Psoas muscle (tissue), 8 donors: Measurements from ENCODE around the gene GNG3. TPM values are rescaled to one million over a fixed set of nuclear protein-coding genes. Genes with fewer than 3 reads are reported as not detected.
A peak's percentile ranks its signal among the peaks of the same experiment; 100 is the strongest.

Experiments
- ATAC-seq, 4 donors: fragments of 200-7000 bp; cut with Tn5 transposase; one replicate each; pipeline ENCODE4 v1.9.1; 2020; ENCODE audit warnings: moderate library complexity in 3 of 4, mild to moderate bottlenecking in 2 of 4
- DNase-seq, 2 donors: peaks; one replicate each; pipeline ENCODE4 v3.0.0-alpha.2; 2020
- H3K27ac ChIP-seq: fragments of 200-600 bp; one replicate; pipeline ENCODE4 v1.8.0; 2022
- H3K27me3 ChIP-seq, 3 donors: fragments of 200-600 bp in 1 of 3; one replicate each; pipeline versions ENCODE4 v1.6.1 to v1.8.0; 2013 to 2022; ENCODE audit warnings: low read length in 2 of 3, mild to moderate bottlenecking in 2 of 3, moderate library complexity in 1 of 3; ENCODE audit not compliant: insufficient read depth in 3 of 3
- H3K36me3 ChIP-seq, 2 donors: fragments of 200-600 bp in 1 of 2; one replicate each; pipeline versions ENCODE4 v1.6.1 to v1.8.0; 2013 to 2022; ENCODE audit warnings: low read depth in 1 of 2, mild to moderate bottlenecking in 1 of 2, moderate library complexity in 1 of 2; ENCODE audit not compliant: insufficient read depth in 1 of 2
- H3K4me1 ChIP-seq: fragments of 200-600 bp; one replicate; pipeline ENCODE4 v1.8.0; 2022
- H3K4me3 ChIP-seq: fragments of 200-600 bp; one replicate; pipeline ENCODE4 v1.8.0; 2022; ENCODE audit warnings: mild to moderate bottlenecking
- H3K9me3 ChIP-seq: fragments of 200-600 bp; one replicate; pipeline ENCODE4 v1.8.0; 2022
- WGBS, 3 donors: extraction: QIAGEN DNeasy Blood & Tissue Kit; methylation state at CpG; one replicate each; pipeline versions ENCODE4 v1.1.6 to v1.1.7; 2013; 5-methylcytosine and 5-hydroxymethylcytosine counted together
- intact Hi-C, 2 donors: fragments of 100-400 bp; cut with DNase I; formaldehyde crosslinking; loops; one replicate each; pipeline versions ENCODE4 v1.11.0 to v1.14.2; 2022
- polyA plus RNA-seq, 3 donors: library from polyadenylated mRNA; stranded (reverse); fragments of 200-250 nt; gene quantifications; one replicate each; pipeline ENCODE4 v1.2.3, GENCODE V29; 2013
- total RNA-seq, 4 donors: library from RNA; stranded (reverse); fragmentation: NEBNext Ultra II Directional in 2 of 4; extraction: Animal tissue kit (Norgen Biotek cat#: 25700) in 2 of 4; gene quantifications; one replicate each; pipeline versions ENCODE4 v1.2.1 to v1.2.4, GENCODE V29; 2021 to 2023
- TF ChIP-seq, protein P1 (sequence below): fragments of 200-600 bp; IDR thresholded peaks from one replicate; pipeline ENCODE4 v1.8.0; 2022; ENCODE audit warnings: antibody characterized with exemption
- donor health status: healthy with polysubstance abuse.
- donor health status: DM: no; HTN: no; CAD: no; lungs with moderate emphysema.
- donor health status: Bipolar disorder and iron deficiency.
- donor health status: healthy.
- donor health status: DM: yes; HTN: yes; CAD: no.
- donor health status: DM: no; HTN: no; CAD: no.
- donor health status: DM: no; HTN: no; CAD: no.
- donor health status: DM: yes; HTN: yes; CAD: no.

GNG3 gene
- total and polyA plus RNA-seq, 7 donors: 0.10 to 0.39 TPM; not detected in 5

DNA sequence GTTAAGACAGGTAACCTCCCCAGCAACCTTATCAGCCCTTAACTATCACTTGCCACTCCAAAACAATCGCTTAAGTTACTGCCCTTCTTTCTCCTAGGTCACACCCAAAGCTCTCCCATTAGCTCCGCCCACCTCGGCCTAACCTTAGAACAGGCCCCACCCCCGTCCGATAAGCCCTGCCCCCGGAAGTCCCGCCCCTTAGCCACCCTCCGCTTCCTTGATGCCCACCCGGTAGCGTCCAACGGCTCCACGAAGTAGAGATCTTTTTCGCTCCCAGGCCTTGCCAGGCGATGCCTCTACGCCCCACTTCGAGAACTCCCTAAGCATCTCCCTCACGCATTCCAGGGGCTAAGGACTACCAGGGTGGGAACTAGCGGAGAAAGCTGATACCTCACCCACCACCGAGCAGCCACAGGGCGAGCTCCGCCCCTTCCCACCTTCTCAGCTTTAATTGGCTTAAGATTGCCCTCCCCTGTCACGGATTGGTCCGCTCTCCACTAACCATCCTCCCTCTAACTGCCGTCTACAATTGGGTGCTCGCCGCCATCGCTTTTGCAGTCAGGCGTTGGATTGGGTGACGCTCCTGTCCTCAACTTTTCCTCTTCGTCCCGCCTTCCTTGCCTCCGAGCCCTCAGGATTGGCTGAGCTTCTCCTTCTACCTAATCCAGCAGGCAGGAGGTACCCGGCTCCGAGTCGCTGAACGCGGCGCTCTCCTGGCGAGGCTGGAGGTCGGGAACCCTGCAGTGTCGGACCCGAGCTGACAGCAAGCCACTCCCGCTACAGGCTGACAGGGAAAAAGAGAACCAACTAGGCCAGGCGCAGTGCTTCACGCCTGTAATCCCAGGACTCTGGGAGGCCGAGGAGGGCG, 46.5 kb downstream of the GNG3 start, which contains the start of gene ZBTB3:
TSS of gene ZBTB3 (minus strand) at position 425 of the 868 bp plus-strand sequence. CDS start 496 bp downstream, outside the sequence.
- Histone ChIP-seq H3K27me3 (no peaks in the 10 kb centered on the region), H3K36me3 (peaks cover 5 to 18% of the 10 kb centered on the region in 2 donors), H3K4me3 (peak within 1 kb of the TSS; percentile 81), H3K27ac (peak within 1 kb of the TSS; percentile 92), H3K4me1 (peaks cover 12% of the 10 kb centered on the region), H3K9me3 (no peaks in the 10 kb centered on the region)
- peak; percentile 97 to 99 (median 98) for ATAC-seq
- 0 to 1% (median 0%) methylated on average over 46 to 47 of the region's 47 CpGs for WGBS, 3 donors
- TF ChIP-seq, protein P1, sequence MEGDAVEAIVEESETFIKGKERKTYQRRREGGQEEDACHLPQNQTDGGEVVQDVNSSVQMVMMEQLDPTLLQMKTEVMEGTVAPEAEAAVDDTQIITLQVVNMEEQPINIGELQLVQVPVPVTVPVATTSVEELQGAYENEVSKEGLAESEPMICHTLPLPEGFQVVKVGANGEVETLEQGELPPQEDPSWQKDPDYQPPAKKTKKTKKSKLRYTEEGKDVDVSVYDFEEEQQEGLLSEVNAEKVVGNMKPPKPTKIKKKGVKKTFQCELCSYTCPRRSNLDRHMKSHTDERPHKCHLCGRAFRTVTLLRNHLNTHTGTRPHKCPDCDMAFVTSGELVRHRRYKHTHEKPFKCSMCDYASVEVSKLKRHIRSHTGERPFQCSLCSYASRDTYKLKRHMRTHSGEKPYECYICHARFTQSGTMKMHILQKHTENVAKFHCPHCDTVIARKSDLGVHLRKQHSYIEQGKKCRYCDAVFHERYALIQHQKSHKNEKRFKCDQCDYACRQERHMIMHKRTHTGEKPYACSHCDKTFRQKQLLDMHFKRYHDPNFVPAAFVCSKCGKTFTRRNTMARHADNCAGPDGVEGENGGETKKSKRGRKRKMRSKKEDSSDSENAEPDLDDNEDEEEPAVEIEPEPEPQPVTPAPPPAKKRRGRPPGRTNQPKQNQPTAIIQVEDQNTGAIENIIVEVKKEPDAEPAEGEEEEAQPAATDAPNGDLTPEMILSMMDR: no peak
- intact Hi-C loops: no loop called here
- peak; percentile 96 to 98 for DNase-seq

DNA sequence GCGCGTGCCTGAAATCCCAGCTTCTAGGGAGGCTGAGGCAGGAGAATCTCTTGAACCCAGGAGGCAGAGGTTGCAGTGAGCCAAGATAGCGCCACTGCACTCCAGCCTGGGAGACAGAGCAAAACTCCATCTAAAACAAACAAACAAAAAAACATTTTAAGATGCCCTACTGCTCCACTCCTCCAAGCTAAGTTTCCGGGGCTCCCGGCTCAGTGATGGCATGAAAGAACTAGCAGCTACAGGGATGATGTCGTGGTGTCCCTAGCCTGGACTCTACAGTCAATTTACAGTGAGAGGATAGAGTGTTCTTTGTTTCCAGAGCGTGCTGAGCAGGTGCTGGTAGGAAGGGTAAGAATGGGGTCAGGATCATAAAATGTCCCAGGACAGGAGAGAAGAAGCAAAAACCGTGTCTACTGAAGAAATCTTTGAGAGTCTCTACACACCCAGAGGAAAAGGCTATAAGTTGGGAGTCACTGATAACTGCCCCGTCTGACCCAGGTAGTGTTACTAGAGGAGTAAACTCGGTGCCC, 47.7 kb downstream of the GNG3 start:
- Histone ChIP-seq H3K9me3 (no peaks in the 10 kb centered on the region), H3K36me3 (peaks cover 3 to 17% of the 10 kb centered on the region in 2 donors), H3K27me3 (no peaks in the 10 kb centered on the region), H3K4me3 (no peak overlapping the region), H3K27ac (no peak overlapping the region), H3K4me1 (peaks cover 12% of the 10 kb centered on the region)
- ATAC-seq (no peak), DNase-seq (no peak)
- intact Hi-C loops: no loop called here
- TF ChIP-seq, protein P1: no peak
- 70 to 74% (median 73%) methylated on average over 10 of the region's 10 CpGs for WGBS, 3 donors

DNA sequence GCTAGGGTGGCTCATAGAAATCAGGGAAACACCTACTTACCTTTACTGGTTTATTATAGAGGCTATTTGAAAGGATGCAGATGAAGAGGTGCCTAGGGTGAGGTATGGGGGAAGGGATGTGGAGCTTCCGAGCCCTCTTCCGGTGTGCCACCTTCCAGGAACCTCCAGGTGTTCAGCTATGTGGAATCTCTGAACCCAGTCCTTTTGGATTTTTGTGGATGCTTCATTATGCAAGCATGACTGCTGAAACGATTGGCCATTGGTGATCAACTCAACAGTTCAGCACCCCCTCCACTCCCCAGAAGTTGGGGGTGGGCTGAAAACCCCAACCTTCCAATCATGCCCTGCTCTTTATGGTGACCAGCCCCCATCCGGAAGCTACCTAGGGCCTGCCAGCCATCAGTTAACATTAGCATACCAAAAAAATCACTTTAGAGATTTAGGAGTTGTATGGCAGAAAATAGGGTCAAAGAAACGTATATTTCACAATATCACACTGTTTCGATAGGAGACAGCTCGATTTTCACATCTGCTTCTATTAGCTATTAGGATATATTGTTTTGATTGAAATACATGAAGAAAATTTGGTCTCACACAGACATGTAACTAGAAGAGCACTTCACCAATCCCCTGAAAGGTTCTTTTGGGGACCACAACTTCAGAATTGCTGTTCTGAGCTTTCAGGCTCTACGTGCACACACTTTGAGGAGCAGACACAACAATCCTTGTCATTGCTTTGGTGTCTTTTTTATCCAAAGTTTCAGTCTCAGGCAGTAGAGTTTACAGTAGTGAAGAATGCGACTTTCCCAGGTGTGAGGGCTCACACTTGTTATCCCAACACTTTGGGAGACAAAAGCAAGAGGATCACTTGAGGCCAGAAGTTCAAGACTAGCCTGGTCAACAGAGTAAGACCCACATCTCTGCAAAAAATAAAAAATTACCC, 50.6 kb downstream of the GNG3 start:
- Histone ChIP-seq H3K4me1 (peaks cover 16% of the 10 kb centered on the region), H3K4me3 (no peak overlapping the region), H3K27me3 (no peaks in the 10 kb centered on the region), H3K27ac (no peak overlapping the region), H3K9me3 (no peaks in the 10 kb centered on the region), H3K36me3 (peaks cover 0 to 6% of the 10 kb centered on the region in 2 donors)
- intact Hi-C loops: no loop called here
- 52 to 55% (median 53%) methylated on average over 9 of the region's 9 CpGs for WGBS, 3 donors
- TF ChIP-seq, protein P1: no peak
- ATAC-seq (no peak), DNase-seq (no peak)

Other genes starting within 250 kb of the GNG3 start
- gene AHNAK, start 160.9 kb upstream of the GNG3 start, total RNA-seq: 100 to 1,000 TPM; 376 to 679 (median 425) TPM
- gene AHNAK, start 160.9 kb upstream of the GNG3 start, polyA plus RNA-seq: 100 to 1,000 TPM in 2 of 3 donors, 10 to 100 TPM in 1; 93.5 to 227 (median 206) TPM
- gene EEF1G, start 133.8 kb upstream of the GNG3 start, total RNA-seq: 1,000 to 10,000 TPM; 1,137 to 1,954 (median 1,509) TPM
- gene EEF1G, start 133.8 kb upstream of the GNG3 start, polyA plus RNA-seq: 1,000 to 10,000 TPM; 1,687 to 2,356 (median 2,243) TPM
- 10 to 100 TPM; 14.3 to 23.7 (median 19.6) TPM for gene TUT1, start 116.2 kb upstream of the GNG3 start, total RNA-seq
- gene TUT1, start 116.2 kb upstream of the GNG3 start, polyA plus RNA-seq: 10 to 100 TPM; 12.1 to 15.5 (median 12.7) TPM
- 10 to 100 TPM; 20.0 to 32.5 (median 28.6) TPM for gene MTA2, start 105.8 kb upstream of the GNG3 start, total RNA-seq
- 10 to 100 TPM; 18.4 to 27.1 (median 26.9) TPM for gene MTA2, start 105.8 kb upstream of the GNG3 start, polyA plus RNA-seq
- gene EML3, start 94.9 kb upstream of the GNG3 start, total RNA-seq: 10 to 100 TPM; 14.1 to 19.5 (median 16.9) TPM
- gene EML3, start 94.9 kb upstream of the GNG3 start, polyA plus RNA-seq: 10 to 100 TPM in 2 of 3 donors, 1 to 10 TPM in 1; 7.4 to 11.3 (median 11.1) TPM
- gene ROM1, start 94.4 kb upstream of the GNG3 start, total RNA-seq: 1 to 10 TPM; 2.0 to 4.4 (median 3.1) TPM
- 1 to 10 TPM; 3.7 to 5.5 (median 4.7) TPM for gene ROM1, start 94.4 kb upstream of the GNG3 start, polyA plus RNA-seq
- 10 to 100 TPM in 3 of 4 donors, 1 to 10 TPM in 1; 7.4 to 11.8 (median 11.0) TPM for gene B3GAT3, start 85.7 kb upstream of the GNG3 start, total RNA-seq
- 10 to 100 TPM; 11.7 to 37.6 (median 20.0) TPM for gene B3GAT3, start 85.7 kb upstream of the GNG3 start, polyA plus RNA-seq
- 10 to 100 TPM; 59.7 to 62.2 (median 61.4) TPM for gene GANAB, start 61.1 kb upstream of the GNG3 start, total RNA-seq
- gene GANAB, start 61.1 kb upstream of the GNG3 start, polyA plus RNA-seq: 10 to 100 TPM; 34.3 to 64.6 (median 62.0) TPM
- 10 to 100 TPM; 13.5 to 20.6 (median 17.1) TPM for gene INTS5, start 54.4 kb upstream of the GNG3 start, total RNA-seq
- 10 to 100 TPM in 1 of 3 donors, 1 to 10 TPM in 2; 8.1 to 19.9 (median 9.3) TPM for gene INTS5, start 54.4 kb upstream of the GNG3 start, polyA plus RNA-seq
- 10 to 100 TPM; 29.8 to 50.9 (median 50.2) TPM for gene C11orf98, start 42.5 kb upstream of the GNG3 start, total RNA-seq
- 100 to 1,000 TPM in 1 of 3 donors, 10 to 100 TPM in 2; 87.1 to 155 (median 93.1) TPM for gene C11orf98, start 42.5 kb upstream of the GNG3 start, polyA plus RNA-seq
- gene CSKMT, start 42.4 kb upstream of the GNG3 start, total RNA-seq: 10 to 100 TPM in 2 of 4 donors, 1 to 10 TPM in 2; 3.8 to 12.8 (median 9.4) TPM
- 10 to 100 TPM in 1 of 3 donors, 1 to 10 TPM in 2; 4.8 to 11.4 (median 7.8) TPM for gene CSKMT, start 42.4 kb upstream of the GNG3 start, polyA plus RNA-seq
- gene UQCC3, start 36.0 kb upstream of the GNG3 start, total RNA-seq: 1 to 10 TPM; 5.2 to 8.8 (median 7.1) TPM
- gene UQCC3, start 36.0 kb upstream of the GNG3 start, polyA plus RNA-seq: 10 to 100 TPM in 1 of 3 donors, 1 to 10 TPM in 2; 6.4 to 16.5 (median 8.6) TPM
- 1 to 10 TPM in 3 of 4 donors, under 1 TPM in 1; 0.74 to 3.2 (median 1.9) TPM for gene LBHD1, start 35.4 kb upstream of the GNG3 start, total RNA-seq
- gene LBHD1, start 35.4 kb upstream of the GNG3 start, polyA plus RNA-seq: 1 to 10 TPM in 2 of 3 donors, under 1 TPM in 1; 0.98 to 3.6 (median 1.6) TPM
- gene UBXN1, start 28.6 kb upstream of the GNG3 start, total RNA-seq: 100 to 1,000 TPM; 102 to 204 (median 149) TPM
- 100 to 1,000 TPM; 225 to 376 (median 295) TPM for gene UBXN1, start 28.6 kb upstream of the GNG3 start, polyA plus RNA-seq
- gene LRRN4CL, start 18.1 kb upstream of the GNG3 start, total RNA-seq: 1 to 10 TPM; 2.4 to 4.8 (median 3.8) TPM
- 1 to 10 TPM; 1.8 to 3.7 (median 2.8) TPM for gene LRRN4CL, start 18.1 kb upstream of the GNG3 start, polyA plus RNA-seq
- 10 to 100 TPM; 17.0 to 45.4 (median 29.0) TPM for gene BSCL2, start 252 bp upstream of the GNG3 start, total RNA-seq
- gene BSCL2, start 252 bp upstream of the GNG3 start, polyA plus RNA-seq: 100 to 1,000 TPM in 1 of 3 donors, 10 to 100 TPM in 2; 61.5 to 174 (median 63.5) TPM
- gene HNRNPUL2, start 19.8 kb downstream of the GNG3 start, total RNA-seq: 10 to 100 TPM; 27.2 to 39.7 (median 31.4) TPM
- 10 to 100 TPM; 23.8 to 35.1 (median 25.0) TPM for gene HNRNPUL2, start 19.8 kb downstream of the GNG3 start, polyA plus RNA-seq
- gene TTC9C, start 20.8 kb downstream of the GNG3 start, total RNA-seq: 10 to 100 TPM; 14.8 to 19.6 (median 16.4) TPM
- gene TTC9C, start 20.8 kb downstream of the GNG3 start, polyA plus RNA-seq: 10 to 100 TPM; 20.2 to 30.4 (median 28.2) TPM
- gene ZBTB3, start 46.5 kb downstream of the GNG3 start, total RNA-seq: 1 to 10 TPM; 5.4 to 8.7 (median 6.5) TPM
- 1 to 10 TPM; 1.5 to 3.5 (median 2.1) TPM for gene ZBTB3, start 46.5 kb downstream of the GNG3 start, polyA plus RNA-seq
- 10 to 100 TPM; 31.7 to 44.7 (median 36.2) TPM for gene POLR2G, start 53.9 kb downstream of the GNG3 start, total RNA-seq
- gene POLR2G, start 53.9 kb downstream of the GNG3 start, polyA plus RNA-seq: 10 to 100 TPM; 44.0 to 92.6 (median 48.8) TPM
- 10 to 100 TPM; 13.5 to 19.9 (median 18.3) TPM for gene TAF6L, start 63.7 kb downstream of the GNG3 start, total RNA-seq
- 10 to 100 TPM; 18.0 to 26.5 (median 20.1) TPM for gene TAF6L, start 63.7 kb downstream of the GNG3 start, polyA plus RNA-seq
- 10 to 100 TPM; 12.2 to 18.5 (median 16.0) TPM for gene TMEM179B, start 79.7 kb downstream of the GNG3 start, total RNA-seq
- 10 to 100 TPM; 31.5 to 42.0 (median 34.4) TPM for gene TMEM179B, start 79.7 kb downstream of the GNG3 start, polyA plus RNA-seq
- gene TMEM223, start 84.3 kb downstream of the GNG3 start, total RNA-seq: 10 to 100 TPM in 1 of 4 donors, 1 to 10 TPM in 3; 6.2 to 11.5 (median 8.4) TPM
- gene TMEM223, start 84.3 kb downstream of the GNG3 start, polyA plus RNA-seq: 10 to 100 TPM; 16.6 to 37.7 (median 21.7) TPM
- 10 to 100 TPM; 38.3 to 45.4 (median 41.9) TPM for gene NXF1, start 97.8 kb downstream of the GNG3 start, total RNA-seq
- gene NXF1, start 97.8 kb downstream of the GNG3 start, polyA plus RNA-seq: 10 to 100 TPM; 36.3 to 67.0 (median 49.7) TPM
- 10 to 100 TPM; 16.0 to 24.6 (median 20.7) TPM for gene STX5, start 124.4 kb downstream of the GNG3 start, total RNA-seq
- gene STX5, start 124.4 kb downstream of the GNG3 start, polyA plus RNA-seq: 10 to 100 TPM; 18.2 to 21.1 (median 21.1) TPM
- not detected for gene TEX54, start 125.2 kb downstream of the GNG3 start, total RNA-seq
- not detected for gene TEX54, start 125.2 kb downstream of the GNG3 start, polyA plus RNA-seq
- 10 to 100 TPM; 32.9 to 74.9 (median 54.2) TPM for gene WDR74, start 131.9 kb downstream of the GNG3 start, total RNA-seq
- gene WDR74, start 131.9 kb downstream of the GNG3 start, polyA plus RNA-seq: 100 to 1,000 TPM in 1 of 3 donors, 10 to 100 TPM in 2; 90.1 to 121 (median 92.5) TPM
- gene SLC3A2, start 173.2 kb downstream of the GNG3 start, total RNA-seq: 100 to 1,000 TPM in 3 of 4 donors, 10 to 100 TPM in 1; 62.6 to 187 (median 132) TPM
- gene SLC3A2, start 173.2 kb downstream of the GNG3 start, polyA plus RNA-seq: 100 to 1,000 TPM; 149 to 374 (median 208) TPM
- not detected for gene CHRM1, start 213.7 kb downstream of the GNG3 start, total RNA-seq
- under 1 TPM in 1 of 3 donors, not detected in 2; 0.06 TPM for gene CHRM1, start 213.7 kb downstream of the GNG3 start, polyA plus RNA-seq